ENCODE data around the gene SLC8A1.

SLC8A1 gene

GRCh38 chr2:40261042-40261441 lies 190.8 kb downstream of the SLC8A1 start:
- Histone ChIP-seq H3K9ac (ENCODE audit: low read depth, low read length, poor library complexity, severe bottlenecking) (no peak overlapping the region), H3K4me1 (ENCODE audit: insufficient read depth, low read length, poor library complexity, severe bottlenecking) (no peaks in the 10 kb centered on the region), H4K20me1 (ENCODE audit: insufficient read depth, low read length, poor library complexity, severe bottlenecking) (no peaks in the 10 kb centered on the region), H3K9me3 (ENCODE audit: insufficient read depth, low read depth, low read length) (no peaks in the 10 kb centered on the region), H3K4me2 (ENCODE audit: low read depth, low read length, poor library complexity, severe bottlenecking) (no peak overlapping the region), H3K36me3 (ENCODE audit: insufficient read depth, low read length) (no peaks in the 10 kb centered on the region), H3K4me3 (ENCODE audit: low read length, poor library complexity, severe bottlenecking) (no peak overlapping the region), H3F3A (ENCODE audit: low read depth) (no peaks in the 10 kb centered on the region), H3K9me2 (replicated peaks; ENCODE audit: low read depth, low read length) (no peaks in the 10 kb centered on the region), H2AFZ (ENCODE audit: low read length) (no peak overlapping the region), H3K27me3 (ENCODE audit: insufficient read depth, low read length, poor library complexity, severe bottlenecking) (no peaks in the 10 kb centered on the region), H3K79me2 (ENCODE audit: insufficient read depth, low read length) (no peaks in the 10 kb centered on the region)
- TF ChIP-seq CTCF (conservative IDR thresholded peaks at IDR 0.05; ENCODE audit: low read length), result no peak
- no peak for TF ChIP-seq EZH2phosphoT487 (IDR thresholded peaks at IDR 0.05; ENCODE audit: borderline replicate concordance)

- no peaks in the 10 kb centered on the region for H3K9me3 ChIP-seq (ENCODE audit: insufficient read depth, low read depth, low read length)
- no peak overlapping the region for H3K4me3 ChIP-seq (ENCODE audit: low read length, poor library complexity, severe bottlenecking)
- no peaks in the 10 kb centered on the region for H3K27me3 ChIP-seq (ENCODE audit: insufficient read depth, low read length, poor library complexity, severe bottlenecking)
- H3K4me1 ChIP-seq (ENCODE audit: insufficient read depth, low read length, poor library complexity, severe bottlenecking), result no peaks in the 10 kb centered on the region
- H3K9me2 ChIP-seq (replicated peaks; ENCODE audit: low read depth, low read length), result no peaks in the 10 kb centered on the region
- H2AFZ ChIP-seq (ENCODE audit: low read length), result no peak overlapping the region
- no peaks in the 10 kb centered on the region for H4K20me1 ChIP-seq (ENCODE audit: insufficient read depth, low read length, poor library complexity, severe bottlenecking)
- no peak overlapping the region for H3K9ac ChIP-seq (ENCODE audit: low read depth, low read length, poor library complexity, severe bottlenecking)
- no peaks in the 10 kb centered on the region for H3K79me2 ChIP-seq (ENCODE audit: insufficient read depth, low read length)
- H3F3A ChIP-seq (ENCODE audit: low read depth), result no peaks in the 10 kb centered on the region
- TF ChIP-seq CTCF (conservative IDR thresholded peaks at IDR 0.05; ENCODE audit: low read length), result no peak
- no peaks in the 10 kb centered on the region for H3K36me3 ChIP-seq (ENCODE audit: insufficient read depth, low read length)
- no peak overlapping the region for H3K4me2 ChIP-seq (ENCODE audit: low read depth, low read length, poor library complexity, severe bottlenecking)
Measured at GRCh38 chr2:40260437-40260836, 191.5 kb downstream of the SLC8A1 start.

GRCh38 chr2:40259900-40260299 lies 192.0 kb downstream of the SLC8A1 start:
- H4K20me1 ChIP-seq (ENCODE audit: insufficient read depth, low read length, poor library complexity, severe bottlenecking), result no peaks in the 10 kb centered on the region
- no peak overlapping the region for H3K4me3 ChIP-seq (ENCODE audit: low read length, poor library complexity, severe bottlenecking)
- H3F3A ChIP-seq (ENCODE audit: low read depth), result no peaks in the 10 kb centered on the region
- no peak for TF ChIP-seq EZH2phosphoT487 (IDR thresholded peaks at IDR 0.05; ENCODE audit: borderline replicate concordance)
- TF ChIP-seq CTCF (conservative IDR thresholded peaks at IDR 0.05; ENCODE audit: low read length), result no peak
- H3K9me2 ChIP-seq (replicated peaks; ENCODE audit: low read depth, low read length), result no peaks in the 10 kb centered on the region
- H3K9ac ChIP-seq (ENCODE audit: low read depth, low read length, poor library complexity, severe bottlenecking), result no peak overlapping the region
- H3K27me3 ChIP-seq (ENCODE audit: insufficient read depth, low read length, poor library complexity, severe bottlenecking), result no peaks in the 10 kb centered on the region
- H3K36me3 ChIP-seq (ENCODE audit: insufficient read depth, low read length), result no peaks in the 10 kb centered on the region
- no peaks in the 10 kb centered on the region for H3K4me1 ChIP-seq (ENCODE audit: insufficient read depth, low read length, poor library complexity, severe bottlenecking)
- H3K79me2 ChIP-seq (ENCODE audit: insufficient read depth, low read length), result no peaks in the 10 kb centered on the region
- H3K4me2 ChIP-seq (ENCODE audit: low read depth, low read length, poor library complexity, severe bottlenecking), result no peak overlapping the region
- H3K9me3 ChIP-seq (ENCODE audit: insufficient read depth, low read depth, low read length), result no peaks in the 10 kb centered on the region
- H2AFZ ChIP-seq (ENCODE audit: low read length), result no peak overlapping the region
